HG02588 (cell line): ENCODE data around the gene ADAMTSL1.

Experiments used
- ATAC-seq: cut with Tn5 transposase; IDR thresholded peaks from one replicate; pipeline ENCODE4 v1.9.1; 2021; ENCODE audit warnings: mild to moderate bottlenecking, moderate library complexity; ENCODE audit not compliant: unreplicated experiment

The ADAMTSL1 gene

GRCh38 chr9:18891946-18892670 lies 418.2 kb downstream of the ADAMTSL1 start:
- ATAC-seq = no peak

GRCh38 chr9:18893046-18893445 lies 419.1 kb downstream of the ADAMTSL1 start:
- ATAC-seq = no peak

GRCh38 chr9:18893491-18893890 lies 419.5 kb downstream of the ADAMTSL1 start:
- ATAC-seq = no peak

GRCh38 chr9:18896004-18896403 lies 422.1 kb downstream of the ADAMTSL1 start:
- ATAC-seq = no peak

GRCh38 chr9:18896531-18897179 lies 422.7 kb downstream of the ADAMTSL1 start:
- no peak for ATAC-seq

- ATAC-seq = no peak
Measured at GRCh38 chr9:18903450-18903849, 429.5 kb downstream of the ADAMTSL1 start.

GRCh38 chr9:18905028-18905882 lies 431.3 kb downstream of the ADAMTSL1 start:
- no peak for ATAC-seq

- ATAC-seq = no peak
Measured at GRCh38 chr9:18905883-18906629, 432.1 kb downstream of the ADAMTSL1 start.

GRCh38 chr9:18906656-18907395 lies 432.9 kb downstream of the ADAMTSL1 start:
- no peak for ATAC-seq

- no peak for ATAC-seq
Measured at GRCh38 chr9:18907927-18908625, 434.1 kb downstream of the ADAMTSL1 start.

- ATAC-seq = no peak
Measured at GRCh38 chr9:18909140-18910018, 435.4 kb downstream of the ADAMTSL1 start.

- no peak for ATAC-seq
Measured at GRCh38 chr9:18910435-18910834, 436.5 kb downstream of the ADAMTSL1 start.

GRCh38 chr9:18910916-18911315 lies 437.0 kb downstream of the ADAMTSL1 start:
- no peak for ATAC-seq

- ATAC-seq = no peak
Measured at GRCh38 chr9:18911714-18912342, 437.9 kb downstream of the ADAMTSL1 start.

GRCh38 chr9:18920141-18921084 lies 446.5 kb downstream of the ADAMTSL1 start:
- ATAC-seq = no peak

- no peak for ATAC-seq
Measured at GRCh38 chr9:18921366-18922075, 447.6 kb downstream of the ADAMTSL1 start.
